Measurements from ENCODE around the gene RAB1B. TPM values are rescaled to one million over a fixed set of nuclear protein-coding genes. Genes with fewer than 3 reads are reported as not detected.

Gene RAB1B
- total RNA-seq, 1 donor from 2014 or later: 139 TPM

GRCh38 chr11:66228521-66228920 lies 39.9 kb upstream of the RAB1B start:
- H3K27me3 Mint-ChIP-seq (ENCODE audit: low read depth): no peaks in the 10 kb centered on the region
- intact Hi-C loops (cut with micrococcal nuclease): no loop called here
- peaks cover 47% of the 10 kb centered on the region for H3K36me3 Mint-ChIP-seq (ENCODE audit: low read depth)
- H3K9me3 Mint-ChIP-seq: no peaks in the 10 kb centered on the region
- H3K27ac Mint-ChIP-seq: no peak overlapping the region
- H3K4me3 Mint-ChIP-seq (ENCODE audit: low read depth): no peak overlapping the region
- no peak for DNase-seq (ENCODE audit: low spot score)
- H3K4me1 Mint-ChIP-seq (ENCODE audit: low read depth): peaks cover 3% of the 10 kb centered on the region

- intact Hi-C loops (cut with micrococcal nuclease): no loop called here
- DNase-seq (ENCODE audit: low spot score): no peak
- no peaks in the 10 kb centered on the region for H3K27me3 Mint-ChIP-seq (ENCODE audit: low read depth)
- H3K36me3 Mint-ChIP-seq (ENCODE audit: low read depth): peaks cover 56% of the 10 kb centered on the region
- H3K4me1 Mint-ChIP-seq (ENCODE audit: low read depth): peaks cover 3% of the 10 kb centered on the region
- no peak overlapping the region for H3K27ac Mint-ChIP-seq
- H3K4me3 Mint-ChIP-seq (ENCODE audit: low read depth): no peak overlapping the region
- H3K9me3 Mint-ChIP-seq: no peaks in the 10 kb centered on the region
Observed at GRCh38 chr11:66230156-66230555, 38.3 kb upstream of the RAB1B start.

GRCh38 chr11:66230978-66231377 lies 37.5 kb upstream of the RAB1B start:
- H3K4me3 Mint-ChIP-seq (ENCODE audit: low read depth): no peak overlapping the region
- H3K27ac Mint-ChIP-seq: no peak overlapping the region
- no peak for DNase-seq (ENCODE audit: low spot score)
- intact Hi-C loops (cut with micrococcal nuclease): no loop called here
- H3K36me3 Mint-ChIP-seq (ENCODE audit: low read depth): peaks cover 61% of the 10 kb centered on the region
- H3K27me3 Mint-ChIP-seq (ENCODE audit: low read depth): no peaks in the 10 kb centered on the region
- peaks cover 3% of the 10 kb centered on the region for H3K4me1 Mint-ChIP-seq (ENCODE audit: low read depth)
- H3K9me3 Mint-ChIP-seq: no peaks in the 10 kb centered on the region

- DNase-seq (ENCODE audit: low spot score): no peak
- H3K27ac Mint-ChIP-seq: no peak overlapping the region
- no peaks in the 10 kb centered on the region for H3K4me1 Mint-ChIP-seq (ENCODE audit: low read depth)
- H3K27me3 Mint-ChIP-seq (ENCODE audit: low read depth): no peaks in the 10 kb centered on the region
- intact Hi-C loops (cut with micrococcal nuclease): no loop called here
- no peaks in the 10 kb centered on the region for H3K9me3 Mint-ChIP-seq
- H3K4me3 Mint-ChIP-seq (ENCODE audit: low read depth): no peak overlapping the region
- peaks cover 61% of the 10 kb centered on the region for H3K36me3 Mint-ChIP-seq (ENCODE audit: low read depth)
Observed at GRCh38 chr11:66231561-66231960, 36.9 kb upstream of the RAB1B start.

- peaks cover 59% of the 10 kb centered on the region for H3K36me3 Mint-ChIP-seq (ENCODE audit: low read depth)
- H3K9me3 Mint-ChIP-seq: no peaks in the 10 kb centered on the region
- intact Hi-C loops (cut with micrococcal nuclease): no loop called here
- H3K27ac Mint-ChIP-seq: no peak overlapping the region
- H3K4me3 Mint-ChIP-seq (ENCODE audit: low read depth): no peak overlapping the region
- DNase-seq (ENCODE audit: low spot score): no peak
- no peaks in the 10 kb centered on the region for H3K27me3 Mint-ChIP-seq (ENCODE audit: low read depth)
- H3K4me1 Mint-ChIP-seq (ENCODE audit: low read depth): no peaks in the 10 kb centered on the region
Observed at GRCh38 chr11:66232769-66233168, 35.7 kb upstream of the RAB1B start.

GRCh38 chr11:66233301-66233700 lies 35.1 kb upstream of the RAB1B start:
- Mint-ChIP-seq H3K4me1 (ENCODE audit: low read depth) (no peaks in the 10 kb centered on the region), H3K27ac (no peak overlapping the region)

GRCh38 chr11:66235141-66235540 lies 33.3 kb upstream of the RAB1B start:
- Mint-ChIP-seq H3K36me3 (ENCODE audit: low read depth) (peaks cover 57% of the 10 kb centered on the region), H3K4me1 (ENCODE audit: low read depth) (no peaks in the 10 kb centered on the region), H3K4me3 (ENCODE audit: low read depth) (no peak overlapping the region), H3K27me3 (ENCODE audit: low read depth) (no peaks in the 10 kb centered on the region), H3K9me3 (no peaks in the 10 kb centered on the region), H3K27ac (no peak overlapping the region)
- DNase-seq (ENCODE audit: low spot score): no peak
- intact Hi-C loops (cut with micrococcal nuclease): no loop called here

More at GRCh38 chr11:66233301-66233700, 35.1 kb upstream of the RAB1B start:
- intact Hi-C loops (cut with micrococcal nuclease): no loop called here
- Mint-ChIP-seq H3K9me3 (no peaks in the 10 kb centered on the region), H3K4me3 (ENCODE audit: low read depth) (no peak overlapping the region), H3K27me3 (ENCODE audit: low read depth) (no peaks in the 10 kb centered on the region), H3K36me3 (ENCODE audit: low read depth) (peaks cover 53% of the 10 kb centered on the region)
- DNase-seq (ENCODE audit: low spot score): no peak

- no peaks in the 10 kb centered on the region for H3K27me3 Mint-ChIP-seq (ENCODE audit: low read depth)
- H3K4me3 Mint-ChIP-seq (ENCODE audit: low read depth): no peak overlapping the region
- intact Hi-C loops (cut with micrococcal nuclease): no loop called here
- H3K9me3 Mint-ChIP-seq: no peaks in the 10 kb centered on the region
- peaks cover 51% of the 10 kb centered on the region for H3K36me3 Mint-ChIP-seq (ENCODE audit: low read depth)
- no peak for DNase-seq (ENCODE audit: low spot score)
- no peak overlapping the region for H3K27ac Mint-ChIP-seq
- H3K4me1 Mint-ChIP-seq (ENCODE audit: low read depth): no peaks in the 10 kb centered on the region
Observed at GRCh38 chr11:66237867-66238266, 30.6 kb upstream of the RAB1B start.

GRCh38 chr11:66238786-66239413 lies 29.5 kb upstream of the RAB1B start:
- peaks cover 45% of the 10 kb centered on the region for H3K36me3 Mint-ChIP-seq (ENCODE audit: low read depth)
- H3K27me3 Mint-ChIP-seq (ENCODE audit: low read depth): no peaks in the 10 kb centered on the region
- no peaks in the 10 kb centered on the region for H3K9me3 Mint-ChIP-seq
- no peak for DNase-seq (ENCODE audit: low spot score)
- H3K4me1 Mint-ChIP-seq (ENCODE audit: low read depth): no peaks in the 10 kb centered on the region
- no peak overlapping the region for H3K27ac Mint-ChIP-seq
- intact Hi-C loops (cut with micrococcal nuclease): no loop called here
- no peak overlapping the region for H3K4me3 Mint-ChIP-seq (ENCODE audit: low read depth)

- Mint-ChIP-seq H3K4me1 (ENCODE audit: low read depth) (no peaks in the 10 kb centered on the region), H3K27me3 (ENCODE audit: low read depth) (no peaks in the 10 kb centered on the region), H3K27ac (no peak overlapping the region), H3K4me3 (ENCODE audit: low read depth) (no peak overlapping the region), H3K36me3 (ENCODE audit: low read depth) (peaks cover 42% of the 10 kb centered on the region), H3K9me3 (no peaks in the 10 kb centered on the region)
- DNase-seq (ENCODE audit: low spot score): no peak
- intact Hi-C loops (cut with micrococcal nuclease): no loop called here
Observed at GRCh38 chr11:66239511-66239910, 28.9 kb upstream of the RAB1B start.

GRCh38 chr11:66239998-66240780 lies 28.2 kb upstream of the RAB1B start:
- H3K27me3 Mint-ChIP-seq (ENCODE audit: low read depth): no peaks in the 10 kb centered on the region
- intact Hi-C loops (cut with micrococcal nuclease): no loop called here
- no peaks in the 10 kb centered on the region for H3K4me1 Mint-ChIP-seq (ENCODE audit: low read depth)
- H3K4me3 Mint-ChIP-seq (ENCODE audit: low read depth): no peak overlapping the region
- no peak overlapping the region for H3K27ac Mint-ChIP-seq
- no peak for DNase-seq (ENCODE audit: low spot score)
- H3K9me3 Mint-ChIP-seq: no peaks in the 10 kb centered on the region
- H3K36me3 Mint-ChIP-seq (ENCODE audit: low read depth): peaks cover 40% of the 10 kb centered on the region

GRCh38 chr11:66240781-66241136 lies 27.7 kb upstream of the RAB1B start:
- H3K4me1 Mint-ChIP-seq (ENCODE audit: low read depth): no peaks in the 10 kb centered on the region
- peaks cover 34% of the 10 kb centered on the region for H3K36me3 Mint-ChIP-seq (ENCODE audit: low read depth)
- no peaks in the 10 kb centered on the region for H3K27me3 Mint-ChIP-seq (ENCODE audit: low read depth)
- H3K9me3 Mint-ChIP-seq: no peaks in the 10 kb centered on the region
- intact Hi-C loops (cut with micrococcal nuclease): no loop called here
- no peak overlapping the region for H3K27ac Mint-ChIP-seq
- H3K4me3 Mint-ChIP-seq (ENCODE audit: low read depth): no peak overlapping the region
- DNase-seq (ENCODE audit: low spot score): no peak

GRCh38 chr11:66242095-66242765 lies 26.2 kb upstream of the RAB1B start:
- H3K27ac Mint-ChIP-seq: no peak overlapping the region
- H3K36me3 Mint-ChIP-seq (ENCODE audit: low read depth): peaks cover 34% of the 10 kb centered on the region
- no peaks in the 10 kb centered on the region for H3K9me3 Mint-ChIP-seq
- intact Hi-C loops (cut with micrococcal nuclease): no loop called here
- H3K4me1 Mint-ChIP-seq (ENCODE audit: low read depth): no peaks in the 10 kb centered on the region
- no peak for DNase-seq (ENCODE audit: low spot score)
- H3K4me3 Mint-ChIP-seq (ENCODE audit: low read depth): no peak overlapping the region
- no peaks in the 10 kb centered on the region for H3K27me3 Mint-ChIP-seq (ENCODE audit: low read depth)
